GM21447 (cell line): Measurements from ENCODE around the gene EHMT2.
A peak's percentile ranks its signal among the peaks of the same experiment; 100 is the strongest.
"Not testable (repeated sequence)": the region's sequence is repeated elsewhere in the genome, so short reads cannot be mapped to it uniquely, and the experiment has no call there.

Experiments used
- ATAC-seq: cut with Tn5 transposase; IDR thresholded peaks from one replicate; pipeline ENCODE4 v1.9.1; 2021; ENCODE audit not compliant: unreplicated experiment

Gene EHMT2

GRCh38 chr6:31874084-31874670, 23.3 kb downstream of the EHMT2 start:
- ATAC-seq, result no peak

GRCh38 chr6:31871046-31871659, 26.3 kb downstream of the EHMT2 start:
- ATAC-seq, result no peak

- no peak for ATAC-seq
Measured at GRCh38 chr6:31870385-31870921, 27.0 kb downstream of the EHMT2 start.

GRCh38 chr6:31869343-31869742, 28.2 kb downstream of the EHMT2 start:
- ATAC-seq, result no peak

- ATAC-seq, result not testable (repeated sequence)
Measured at GRCh38 chr6:31868658-31868971, 28.9 kb downstream of the EHMT2 start.

GRCh38 chr6:31865205-31866118, 32.0 kb downstream of the EHMT2 start:
- ATAC-seq, result no peak

GRCh38 chr6:31864818-31865204, 32.7 kb downstream of the EHMT2 start:
- ATAC-seq, result no peak

GRCh38 chr6:31864123-31864562, 33.4 kb downstream of the EHMT2 start:
- ATAC-seq, result not testable (repeated sequence)

- ATAC-seq, result peak; percentile 88
Measured at GRCh38 chr6:31862344-31863235, 34.9 kb downstream of the EHMT2 start, which contains the start of gene NEU1. Gene NEU1, minus strand, starts transcription at chr6:31862821. Its CDS starts 45 bp downstream, at chr6:31862776.

- ATAC-seq, result no peak
Measured at GRCh38 chr6:31861919-31862343, 35.6 kb downstream of the EHMT2 start.

- ATAC-seq, result no peak
Measured at GRCh38 chr6:31861150-31861549, 36.3 kb downstream of the EHMT2 start.

GRCh38 chr6:31860349-31860748, 37.1 kb downstream of the EHMT2 start:
- ATAC-seq, result no peak

- ATAC-seq, result no peak
Measured at GRCh38 chr6:31859923-31860322, 37.6 kb downstream of the EHMT2 start.

GRCh38 chr6:31858707-31859106, 38.8 kb downstream of the EHMT2 start:
- no peak for ATAC-seq

- not testable (repeated sequence) for ATAC-seq
Measured at GRCh38 chr6:31857774-31858173, 39.7 kb downstream of the EHMT2 start.

GRCh38 chr6:31851980-31852718, 45.3 kb downstream of the EHMT2 start:
- ATAC-seq, result not testable (repeated sequence)

GRCh38 chr6:31851485-31851832, 46.0 kb downstream of the EHMT2 start:
- ATAC-seq, result no peak

GRCh38 chr6:31850765-31851484, 46.6 kb downstream of the EHMT2 start:
- no peak for ATAC-seq

GRCh38 chr6:31847276-31847978, 50.1 kb downstream of the EHMT2 start:
- no peak for ATAC-seq
